ENCODE results near the gene DCLRE1A. TPM values are rescaled to one million over a fixed set of nuclear protein-coding genes. Genes with fewer than 3 reads are reported as not detected.

DCLRE1A gene
- total RNA-seq (2014; rRNA removed; shearing (Covaris generic)): 9.2 and 10.0 TPM in 2 replicates
- polyA plus RNA-seq (2015; cell fraction: cytosol; rRNA removed): 7.0 and 9.5 TPM in 2 replicates
- polyA plus RNA-seq (2015; cell fraction: nucleus; rRNA removed): 9.1 and 9.4 TPM in 2 replicates

DNA sequence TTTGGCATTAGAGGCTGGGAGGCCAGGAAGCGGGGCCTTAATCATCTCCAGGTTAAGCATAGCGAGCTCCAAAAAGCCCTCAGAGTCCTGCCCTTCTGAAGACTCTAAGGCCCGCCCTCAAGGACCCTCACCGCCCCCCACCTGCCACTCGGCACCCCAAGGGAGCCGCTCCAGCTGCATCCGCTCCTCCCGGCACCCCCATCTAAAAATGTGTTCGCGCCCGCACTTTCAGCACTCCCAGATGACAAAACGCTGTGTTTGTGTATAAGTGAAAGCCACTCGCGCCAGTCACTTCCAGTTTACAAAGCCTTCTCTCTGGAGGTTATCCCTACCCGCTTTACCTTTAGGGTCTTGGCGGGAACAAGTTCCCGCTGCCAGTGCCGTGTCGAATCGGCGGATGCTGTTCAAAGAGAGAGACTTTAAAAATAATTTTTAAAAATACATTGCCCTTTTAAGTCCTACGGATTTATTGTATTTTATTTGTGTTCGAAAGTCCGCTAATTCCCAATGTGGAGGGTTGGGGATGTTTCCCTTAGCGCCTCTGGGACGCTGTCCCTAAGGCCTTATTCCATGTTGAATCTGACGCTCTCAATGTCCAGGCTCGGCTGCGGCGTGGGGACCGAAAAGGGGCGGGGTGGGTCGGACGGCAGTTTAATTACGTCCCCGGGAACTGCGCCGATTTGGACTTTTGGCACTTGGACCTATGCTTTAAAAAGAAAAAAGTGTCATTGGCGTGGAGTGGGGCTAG lies at the start of gene DCLRE1A, which contains the start of gene NHLRC2:
TSS of gene DCLRE1A (minus strand) at position 70 of the 748 bp plus-strand sequence. CDS start 900 bp downstream, outside the sequence.
TSS of gene NHLRC2 (plus strand) at position 649 of the 748 bp plus-strand sequence. CDS start 212 bp downstream, outside the sequence.
- in situ Hi-C loops (cut with HindIII; ENCODE audit: low pct_unique_long_range_greater_than_20kb, low sequenced_read_pairs): no loop called here
- peak; percentile 72 for DNase-seq (ENCODE audit: low read depth, low spot score)

DNA sequence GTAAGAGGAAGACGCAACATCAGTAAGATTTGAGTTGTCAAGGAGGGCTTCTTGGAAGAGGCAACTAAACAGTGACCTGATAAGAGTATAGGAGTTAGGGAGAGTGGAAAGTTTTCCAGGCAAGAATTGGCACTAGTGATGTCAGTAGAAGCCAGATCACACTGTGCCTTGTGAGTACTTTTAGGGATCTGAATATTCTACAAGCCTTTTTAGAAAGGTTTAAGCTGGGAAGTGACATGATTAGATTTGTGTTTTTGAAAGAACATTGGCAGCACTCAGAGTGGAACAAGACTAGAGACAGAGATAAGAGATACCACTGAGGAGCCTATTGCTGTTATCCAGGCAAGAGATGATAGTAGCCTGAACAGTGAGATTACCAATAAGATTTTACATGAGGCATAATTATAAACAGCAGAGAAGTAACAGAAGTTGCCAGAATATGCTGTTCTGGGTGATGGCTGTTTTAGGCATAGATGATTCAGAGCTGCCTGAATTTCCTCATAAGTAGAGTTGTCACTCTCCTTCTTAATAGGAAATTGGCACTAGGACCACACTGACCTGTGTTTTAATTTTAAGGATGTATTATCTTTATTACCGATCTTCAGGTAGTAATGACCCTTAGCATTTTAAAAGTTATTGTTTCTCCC lies 46.2 kb upstream of the DCLRE1A start:
- DNase-seq (ENCODE audit: low read depth, low spot score): no peak
- in situ Hi-C loops (cut with HindIII; ENCODE audit: low pct_unique_long_range_greater_than_20kb, low sequenced_read_pairs): no loop called here

DNA sequence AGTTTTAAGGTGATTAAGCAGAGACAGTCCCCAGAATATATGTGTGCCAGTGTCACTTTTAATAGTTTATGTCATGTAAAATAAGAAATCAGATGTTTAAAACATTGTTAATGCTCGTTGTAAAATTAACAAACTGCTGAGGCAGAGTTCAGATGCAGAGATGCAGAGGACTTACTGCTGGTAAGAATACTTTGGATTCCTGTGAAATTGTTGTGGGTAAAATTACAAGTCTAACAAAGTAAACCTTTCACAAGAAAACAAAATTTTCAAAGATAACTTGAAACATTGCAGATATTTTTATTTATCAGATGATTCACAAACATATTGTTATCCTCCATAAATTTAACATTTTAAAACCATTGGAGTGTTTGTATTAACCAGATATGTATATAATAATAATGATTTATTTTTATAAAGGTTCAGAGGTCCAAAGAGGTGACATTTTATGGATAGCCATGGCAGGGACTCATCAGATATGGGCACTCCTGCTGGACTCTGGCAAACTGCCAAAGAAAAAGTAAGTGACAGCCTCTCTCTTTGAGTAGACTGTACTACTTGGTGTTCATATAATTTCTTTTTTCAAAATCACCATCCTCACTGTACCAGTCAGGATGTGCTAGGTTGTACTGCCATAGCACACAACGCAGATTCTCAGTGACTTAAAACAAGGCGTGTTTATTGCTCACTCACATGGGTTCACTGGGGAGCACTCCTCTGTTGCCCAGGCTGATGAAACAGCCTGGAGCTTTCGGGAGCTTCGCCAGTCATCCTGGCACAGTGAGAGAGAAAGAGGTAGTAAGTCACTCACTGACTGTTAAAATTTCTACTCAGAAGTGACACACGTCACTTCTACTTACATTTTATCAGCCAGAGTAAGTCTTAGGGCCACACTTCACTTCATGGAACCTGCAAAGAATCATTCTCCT lies 44.1 kb upstream of the DCLRE1A start:
- DNase-seq (ENCODE audit: low read depth, low spot score): no peak
- in situ Hi-C loops (cut with HindIII; ENCODE audit: low pct_unique_long_range_greater_than_20kb, low sequenced_read_pairs): no loop called here

DNA sequence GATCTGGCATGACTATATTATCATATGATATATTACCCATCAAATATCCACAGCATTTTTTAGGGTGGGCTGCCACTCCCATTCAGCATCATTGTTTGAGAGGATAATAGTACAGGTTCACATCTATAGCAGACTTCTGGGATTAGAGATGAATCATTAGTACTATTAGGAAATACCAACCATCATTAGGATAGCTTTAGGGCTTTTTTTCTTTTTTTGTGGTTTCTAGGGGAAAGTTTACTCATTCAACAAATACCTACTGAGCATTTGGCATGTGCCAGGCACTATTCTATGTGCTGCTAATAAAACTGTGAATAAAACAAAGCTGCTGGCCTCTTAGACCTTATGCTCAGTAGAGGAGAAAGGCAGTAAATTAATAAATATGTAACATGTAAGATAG lies 41.1 kb upstream of the DCLRE1A start:
- in situ Hi-C loops (cut with HindIII; ENCODE audit: low pct_unique_long_range_greater_than_20kb, low sequenced_read_pairs): no loop called here
- DNase-seq (ENCODE audit: low read depth, low spot score): no peak

DNA sequence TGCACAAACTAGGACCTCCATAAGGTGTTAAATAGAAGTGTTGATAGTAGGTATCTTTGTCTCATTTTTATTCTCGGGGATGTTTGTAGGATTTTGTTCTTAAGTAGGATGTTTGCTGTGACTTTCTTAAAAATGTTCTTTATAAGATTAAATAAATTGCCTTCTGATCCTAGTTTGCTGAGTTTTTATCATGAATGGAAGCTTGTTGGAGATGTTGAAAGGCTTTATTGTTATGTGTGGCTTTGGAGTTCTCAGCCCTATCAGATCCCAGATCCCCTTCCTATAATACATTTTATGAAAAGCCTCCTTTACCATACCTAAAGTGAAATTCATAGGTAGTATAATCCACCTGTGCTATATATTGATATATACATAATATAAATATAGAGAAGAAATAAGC lies 40.7 kb upstream of the DCLRE1A start:
- in situ Hi-C loops (cut with HindIII; ENCODE audit: low pct_unique_long_range_greater_than_20kb, low sequenced_read_pairs): no loop called here
- peak; percentile 31 for DNase-seq (ENCODE audit: low read depth, low spot score)

DNA sequence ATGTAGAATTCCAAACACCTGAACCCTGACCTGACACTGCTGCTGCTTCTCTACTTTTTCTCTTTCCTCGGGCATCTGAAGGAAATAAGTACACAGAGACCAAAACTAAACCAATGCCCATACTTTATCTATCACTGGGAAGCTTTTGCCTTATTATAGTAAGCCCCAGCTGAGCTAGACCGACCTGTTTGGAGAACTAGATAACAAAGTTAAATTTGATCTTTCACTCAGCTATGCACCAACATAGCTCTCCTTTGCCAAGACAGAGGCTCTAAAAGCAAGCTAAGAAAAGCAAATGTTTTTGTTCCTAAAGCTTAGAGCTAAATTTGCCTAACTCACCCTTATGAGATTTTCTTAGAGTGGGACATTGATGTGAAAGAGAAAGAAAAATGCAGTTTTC lies 39.7 kb upstream of the DCLRE1A start:
- no peak for DNase-seq (ENCODE audit: low read depth, low spot score)
- in situ Hi-C loops (cut with HindIII; ENCODE audit: low pct_unique_long_range_greater_than_20kb, low sequenced_read_pairs): no loop called here

DNA sequence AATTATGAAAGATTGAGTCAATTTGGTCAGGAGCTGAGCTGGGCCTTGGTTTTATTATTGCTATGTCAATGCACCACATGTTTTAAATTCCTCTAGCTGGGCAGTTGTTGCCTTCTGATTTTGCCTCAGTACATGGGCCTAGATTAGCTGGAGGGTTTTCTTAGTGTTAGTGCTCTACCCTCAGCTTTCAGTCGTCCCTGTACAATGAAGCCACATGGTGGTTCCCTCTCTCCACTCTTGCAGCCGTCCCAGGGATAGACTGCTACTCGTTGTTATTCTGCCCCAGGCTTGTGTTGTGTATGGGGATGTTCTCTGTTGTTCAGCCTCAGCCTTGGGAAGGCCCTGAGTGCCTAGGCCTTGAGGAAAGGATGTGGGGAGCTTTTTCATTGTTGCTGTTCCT lies 37.6 kb upstream of the DCLRE1A start:
- DNase-seq (ENCODE audit: low read depth, low spot score): peak; percentile 43
- in situ Hi-C loops (cut with HindIII; ENCODE audit: low pct_unique_long_range_greater_than_20kb, low sequenced_read_pairs): no loop called here

DNA sequence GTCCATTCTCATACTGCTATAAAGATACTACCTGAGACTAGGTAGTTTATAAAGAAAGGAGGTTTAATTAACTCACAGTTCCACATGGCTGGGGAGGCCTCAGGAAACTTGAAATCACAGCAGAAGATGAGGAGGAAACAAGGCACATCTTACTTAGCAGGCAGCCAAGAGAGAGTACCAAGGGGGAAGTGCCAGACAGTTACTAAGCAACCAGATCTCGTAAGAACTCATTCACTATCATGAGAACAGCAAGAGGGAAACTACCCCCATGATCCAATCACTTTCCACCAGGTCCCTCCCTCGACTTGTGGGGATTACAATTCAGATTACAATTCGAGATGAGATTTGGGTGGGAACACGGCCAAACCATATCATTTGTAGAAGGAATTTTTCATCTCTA lies 36.9 kb upstream of the DCLRE1A start:
- DNase-seq (ENCODE audit: low read depth, low spot score): no peak
- in situ Hi-C loops (cut with HindIII; ENCODE audit: low pct_unique_long_range_greater_than_20kb, low sequenced_read_pairs): no loop called here

DNA sequence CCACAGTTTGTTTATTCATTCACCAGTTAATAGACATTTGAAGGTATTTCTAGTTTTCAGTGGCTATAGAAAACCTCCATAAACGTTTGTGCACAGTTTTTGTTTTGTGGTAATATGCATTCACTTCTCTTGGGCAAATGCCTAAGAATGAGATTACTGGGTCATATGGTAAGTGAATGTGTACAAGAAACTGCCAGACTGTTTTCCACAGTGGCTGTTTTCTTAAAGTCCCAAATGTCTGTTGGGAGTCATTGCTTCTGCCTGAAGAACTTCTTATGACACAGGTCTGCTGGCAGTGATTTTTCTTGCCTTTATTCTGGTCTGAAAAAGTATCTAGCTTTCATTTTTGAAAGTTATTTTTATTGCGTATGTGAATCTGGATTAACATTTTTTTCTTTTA lies 36.0 kb upstream of the DCLRE1A start:
- in situ Hi-C loops (cut with HindIII; ENCODE audit: low pct_unique_long_range_greater_than_20kb, low sequenced_read_pairs): no loop called here
- no peak for DNase-seq (ENCODE audit: low read depth, low spot score)

DNA sequence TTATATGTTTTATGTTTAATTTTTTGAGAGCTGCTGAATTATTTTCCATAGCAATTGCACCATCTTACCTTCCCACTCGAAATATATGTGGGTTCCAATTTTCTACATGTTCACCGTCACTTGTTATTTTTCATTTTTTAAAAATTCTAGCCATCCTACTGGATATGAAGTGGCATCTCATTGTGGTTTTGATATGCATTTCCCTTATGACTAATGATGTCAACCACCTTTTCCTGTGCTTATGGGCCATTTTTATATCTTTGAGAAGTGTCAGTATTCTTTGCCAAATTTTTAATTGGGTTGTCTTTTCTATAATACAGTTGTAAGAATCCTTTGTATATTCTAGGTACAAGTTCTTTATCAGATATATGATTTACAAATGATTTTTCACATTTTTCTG lies 28.4 kb upstream of the DCLRE1A start:
- DNase-seq (ENCODE audit: low read depth, low spot score): no peak
- in situ Hi-C loops (cut with HindIII; ENCODE audit: low pct_unique_long_range_greater_than_20kb, low sequenced_read_pairs): no loop called here

DNA sequence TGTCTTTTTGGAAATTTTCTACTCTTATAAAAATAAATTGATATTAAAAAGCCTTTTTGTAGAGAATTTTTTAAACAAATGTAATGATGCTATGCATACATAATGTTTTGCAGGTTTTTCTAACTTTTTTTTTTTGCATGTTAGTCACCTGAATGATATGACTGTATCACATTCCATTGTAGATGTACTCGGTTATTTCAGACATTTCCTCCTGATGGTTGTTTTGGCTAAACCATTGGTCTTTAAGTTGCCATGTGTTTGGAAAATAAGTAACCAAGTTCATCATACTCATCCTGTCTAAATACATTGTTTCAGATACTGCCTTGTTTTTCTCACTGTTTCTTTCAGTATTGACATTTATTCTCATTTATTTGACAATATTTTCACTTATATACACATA lies 26.4 kb upstream of the DCLRE1A start:
- in situ Hi-C loops (cut with HindIII; ENCODE audit: low pct_unique_long_range_greater_than_20kb, low sequenced_read_pairs): no loop called here
- DNase-seq (ENCODE audit: low read depth, low spot score): no peak

DNA sequence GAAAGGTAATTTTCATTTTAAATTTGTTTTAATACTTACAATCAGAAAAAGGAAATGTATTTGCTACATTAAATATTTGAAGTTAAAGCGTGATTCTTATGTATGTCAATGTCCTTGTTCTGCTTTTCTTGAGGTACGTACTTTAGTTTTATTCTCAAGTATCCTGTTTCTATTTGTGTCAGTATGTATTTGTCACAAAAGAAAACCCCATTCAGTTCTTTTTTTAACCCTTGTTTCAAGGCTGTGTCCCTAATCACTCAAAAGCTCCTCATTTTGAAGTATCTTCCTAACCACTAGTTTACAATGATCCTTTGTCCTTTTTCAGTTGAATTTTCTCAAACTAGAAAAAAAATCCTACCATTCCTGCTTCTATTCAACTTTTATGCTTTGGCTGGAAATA lies 25.8 kb upstream of the DCLRE1A start:
- no peak for DNase-seq (ENCODE audit: low read depth, low spot score)
- in situ Hi-C loops (cut with HindIII; ENCODE audit: low pct_unique_long_range_greater_than_20kb, low sequenced_read_pairs): no loop called here

DNA sequence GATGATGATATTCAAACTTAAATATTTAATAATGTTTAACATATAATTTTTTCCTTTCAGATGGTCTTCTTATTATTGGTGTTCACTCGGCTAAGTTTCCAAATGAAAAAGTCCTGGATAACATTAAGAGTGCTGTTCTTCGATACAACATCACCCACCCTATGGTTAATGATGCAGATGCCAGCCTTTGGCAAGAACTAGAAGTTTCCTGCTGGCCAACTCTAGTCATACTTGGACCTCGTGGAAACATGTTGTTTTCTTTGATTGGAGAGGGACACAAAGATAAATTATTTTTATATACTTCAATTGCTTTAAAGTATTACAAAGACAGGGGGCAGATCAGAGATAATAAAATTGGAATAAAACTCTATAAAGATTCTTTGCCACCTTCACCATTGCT lies 22.6 kb upstream of the DCLRE1A start:
- in situ Hi-C loops (cut with HindIII; ENCODE audit: low pct_unique_long_range_greater_than_20kb, low sequenced_read_pairs): no loop called here

DNA sequence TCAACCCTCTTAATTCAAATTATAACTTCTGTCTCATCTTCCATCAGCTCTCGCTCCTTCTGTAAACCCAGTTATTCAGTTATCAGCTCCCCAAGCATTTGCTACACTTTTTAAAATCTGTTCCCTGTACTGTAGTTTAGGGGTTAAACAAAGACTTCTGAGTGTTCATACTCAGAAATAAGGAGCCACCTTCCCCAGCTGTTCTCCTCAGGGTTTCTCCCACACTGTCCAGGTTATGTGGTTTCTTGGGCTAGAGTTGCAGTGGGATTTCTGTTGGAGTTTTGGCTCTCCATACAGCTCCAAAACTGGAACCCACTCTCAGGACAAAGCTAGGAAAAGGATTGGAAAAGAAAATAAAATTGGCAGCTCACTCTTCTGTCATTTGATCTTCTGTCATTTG lies 21.3 kb upstream of the DCLRE1A start:
- DNase-seq (ENCODE audit: low read depth, low spot score): no peak
- in situ Hi-C loops (cut with HindIII; ENCODE audit: low pct_unique_long_range_greater_than_20kb, low sequenced_read_pairs): no loop called here

More for the DNA sequence above, 22.6 kb upstream of the DCLRE1A start:
- DNase-seq (ENCODE audit: low read depth, low spot score): no peak

DNA sequence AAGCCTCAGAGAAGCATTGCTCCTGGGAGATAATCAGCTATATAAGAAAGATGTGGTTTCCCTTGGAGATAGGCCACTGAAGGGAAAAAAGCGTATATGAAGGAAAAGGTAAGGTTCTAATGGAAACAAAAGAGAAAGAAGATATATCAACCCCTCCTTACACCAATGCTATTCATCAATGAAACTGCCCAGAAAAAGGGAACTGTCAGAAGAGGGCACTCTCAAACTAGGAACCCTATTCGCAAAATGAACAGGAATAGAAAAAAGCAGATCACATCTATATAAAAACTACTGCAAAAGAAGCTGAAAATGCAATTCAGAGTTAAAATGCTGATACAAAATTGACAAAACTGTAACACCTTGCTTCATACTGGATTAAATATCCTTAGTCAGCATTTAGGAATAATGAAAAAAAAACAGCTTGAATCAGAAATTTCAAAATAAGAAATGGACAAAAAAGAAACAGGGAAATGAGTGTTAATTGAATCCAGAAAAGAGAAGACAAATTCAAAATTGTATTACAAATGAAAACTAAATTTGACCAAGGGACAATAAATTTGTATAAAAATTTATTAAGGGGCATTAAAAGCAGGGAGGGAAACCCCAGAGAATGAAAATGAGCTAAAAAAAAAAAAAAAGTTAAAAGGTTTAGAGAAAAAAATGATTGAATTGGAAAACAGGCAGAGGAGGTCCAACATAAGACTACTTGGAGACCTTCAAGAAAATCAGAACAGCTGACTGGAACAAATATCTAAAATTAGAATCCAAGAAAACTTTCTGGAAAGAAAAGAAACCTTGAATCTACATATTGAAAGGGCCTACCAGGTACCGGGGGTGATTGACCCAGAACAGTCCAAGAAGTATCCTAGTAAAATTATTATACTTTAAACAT lies 18.5 kb upstream of the DCLRE1A start:
- no peak for DNase-seq (ENCODE audit: low read depth, low spot score)

DNA sequence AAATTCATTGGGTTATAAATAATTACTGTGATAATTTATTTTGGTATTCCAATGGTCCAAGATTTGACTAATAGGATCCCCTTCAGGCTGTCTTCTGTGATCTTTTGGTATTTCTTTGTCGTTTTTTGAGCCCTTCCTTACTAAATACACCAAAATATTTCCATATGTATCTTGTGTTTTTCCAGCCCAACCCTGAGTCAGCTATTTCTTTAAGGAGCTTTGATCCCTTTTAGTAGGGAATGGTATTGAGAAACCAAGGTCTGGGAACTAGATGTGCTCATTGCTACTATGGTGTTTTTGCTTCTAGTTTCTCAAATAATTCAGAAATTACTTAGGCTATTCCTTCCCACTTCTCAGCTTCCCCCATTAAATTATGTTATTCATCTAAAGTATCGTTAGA lies 15.9 kb upstream of the DCLRE1A start:
- no peak for DNase-seq (ENCODE audit: low read depth, low spot score)
- in situ Hi-C loops (cut with HindIII; ENCODE audit: low pct_unique_long_range_greater_than_20kb, low sequenced_read_pairs): no loop called here

More for the DNA sequence above, 18.5 kb upstream of the DCLRE1A start:
- in situ Hi-C loops (cut with HindIII; ENCODE audit: low pct_unique_long_range_greater_than_20kb, low sequenced_read_pairs): no loop called here

DNA sequence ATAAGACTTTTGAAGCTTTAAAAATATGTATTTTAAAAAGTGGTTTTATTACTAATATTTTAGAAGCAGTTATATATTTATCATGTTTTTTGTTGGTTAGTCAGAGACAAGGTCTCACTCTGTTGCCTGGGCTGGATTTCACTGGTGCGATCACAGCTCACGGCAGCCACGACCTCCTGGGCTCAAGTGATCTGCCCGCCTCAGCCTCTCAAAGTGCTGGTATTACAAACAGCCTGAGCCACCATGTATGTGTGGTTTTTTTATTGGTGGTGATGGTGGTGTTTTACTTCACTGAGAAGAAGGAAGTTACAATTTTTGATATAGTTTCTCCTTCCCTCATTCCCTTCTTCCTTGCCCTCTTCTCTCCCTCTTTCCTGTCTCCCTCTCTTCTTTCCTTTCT lies 14.0 kb upstream of the DCLRE1A start:
- no peak for DNase-seq (ENCODE audit: low read depth, low spot score)
- in situ Hi-C loops (cut with HindIII; ENCODE audit: low pct_unique_long_range_greater_than_20kb, low sequenced_read_pairs): no loop called here
